Pancreas (tissue), 10 donors: ENCODE measurements around the gene LOXL4. TPM values are rescaled to one million over a fixed set of nuclear protein-coding genes. Genes with fewer than 3 reads are reported as not detected.

Experiments used
- ATAC-seq, 4 donors: fragments of 200-7000 bp; cut with Tn5 transposase; one replicate each; pipeline versions ENCODE4 v1.8.0 to v1.9.1; 2020; ENCODE audit warnings: mild to moderate bottlenecking in 4 of 4, moderate library complexity in 4 of 4
- DNase-seq, 6 donors: peaks; one replicate each; pipeline ENCODE4 v3.0.0-alpha.2; 2020
- FAIRE-seq: peaks from 2 replicates; lab custom pipeline; 2012; peaks lifted over from hg19 to GRCh38; lab: Jason Lieb, UNC
- H3K27ac ChIP-seq, 4 donors: fragments of 200-600 bp; sonication (generic); 1 replicate in 3 of 4; 2 replicates in 1 of 4; pipeline versions ENCODE4 v1.5.0 to v1.8.0; 2020
- H3K27me3 ChIP-seq, 4 donors: fragments of 200-600 bp; one replicate each; pipeline ENCODE4 v1.8.0; 2021
- H3K36me3 ChIP-seq, 3 donors: fragments of 200-600 bp; sonication (generic) in 1 of 3; one replicate each; pipeline versions ENCODE4 v1.5.0 to v1.8.0; 2020 to 2021
- H3K4me1 ChIP-seq, 3 donors: fragments of 200-600 bp; one replicate each; pipeline ENCODE4 v1.8.0; 2021
- H3K4me3 ChIP-seq, 4 donors: fragments of 200-600 bp; sonication (generic) in 2 of 4; one replicate each; pipeline versions ENCODE4 v1.5.0 to v1.8.0; 2020 to 2021
- H3K9me3 ChIP-seq, 4 donors: fragments of 200-600 bp; one replicate each; pipeline ENCODE4 v1.8.0; 2021
- WGBS, 2 donors: extraction: QIAGEN DNeasy Blood & Tissue Kit; methylation state at CpG; one replicate each; pipeline ENCODE4 v1.1.7; 2013; 5-methylcytosine and 5-hydroxymethylcytosine counted together
- intact Hi-C, 3 donors: fragments of 100-400 bp; cut with DNase I; formaldehyde crosslinking; loops; one replicate each; pipeline versions ENCODE4 v1.11.1 to v1.14.2; 2022
- polyA plus RNA-seq, 2 donors: library from polyadenylated mRNA; stranded (reverse); fragments of 200-250 nt; gene quantifications; one replicate each; pipeline ENCODE4 v1.2.3, GENCODE V29; 2013
- total RNA-seq, 6 donors: library from RNA; stranded (reverse); fragmentation: NEBNext Ultra II Directional in 4 of 6; extraction: Animal tissue kit (Norgen Biotek cat#: 25700) in 4 of 6; gene quantifications; one replicate each; pipeline versions ENCODE4 v1.2.1 to v1.2.4, GENCODE V29; 2021 to 2023
- TF ChIP-seq, protein P1 (sequence below), 4 donors: fragments of 200-600 bp; sonication (generic) in 3 of 4; IDR thresholded peaks; one replicate each; pipeline versions ENCODE4 v1.5.0 to v1.8.0; 2021; ENCODE audit warnings: antibody characterized with exemption in 4 of 4
- donor health status: healthy with polysubstance abuse.
- donor health status: DM: no; HTN: no; CAD: no; lungs with moderate emphysema.
- donor health status: DM: no; HTN: no; CAD: no.
- donor health status: control.
- donor health status: control.
- donor health status: Bipolar disorder and iron deficiency.
- donor health status: DM: yes; HTN: yes; CAD: no.
- donor health status: DM: no; HTN: no; CAD: no.
- donor health status: DM: no; HTN: no; CAD: no.
- donor health status: DM: yes; HTN: yes; CAD: no.

The LOXL4 gene
- total and polyA plus RNA-seq, 8 donors = 3.7 to 12.5 (median 8.6) TPM

DNA sequence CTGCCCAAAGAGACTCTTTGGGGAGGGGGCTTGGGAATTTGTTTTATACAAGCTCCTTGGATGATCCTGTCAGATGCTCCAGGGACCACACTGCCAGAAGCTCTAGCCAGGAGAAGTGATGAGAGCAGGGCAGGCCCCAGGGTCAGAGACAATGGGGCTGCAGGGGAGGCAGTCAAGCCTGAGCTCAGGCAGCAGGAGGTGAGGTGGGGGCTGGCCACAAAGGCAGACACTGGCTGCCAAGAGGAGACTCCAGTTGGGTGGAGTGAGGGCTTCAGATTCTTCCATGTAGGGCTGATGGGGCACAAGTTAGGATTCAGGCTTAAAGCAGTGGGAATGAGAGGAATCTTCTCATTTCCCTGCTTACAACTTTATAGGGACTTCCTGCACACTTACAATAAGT, 35.6 kb upstream of the LOXL4 start:
- Histone ChIP-seq H3K4me3 (no peak overlapping the region), H3K9me3 (no peaks in the 10 kb centered on the region), H3K4me1 (no peaks in the 10 kb centered on the region), H3K27me3 (no peaks in the 10 kb centered on the region), H3K27ac (no peak overlapping the region), H3K36me3 (no peaks in the 10 kb centered on the region)
- intact Hi-C loops = loop anchor here in 1 of 3 donors (10.0 kb wide), 1 partner anchor 129 kb away; no protein-coding TSS in a partner anchor
- FAIRE-seq (no peak), ATAC-seq (no peak), DNase-seq (no peak)
- TF ChIP-seq, protein P1, sequence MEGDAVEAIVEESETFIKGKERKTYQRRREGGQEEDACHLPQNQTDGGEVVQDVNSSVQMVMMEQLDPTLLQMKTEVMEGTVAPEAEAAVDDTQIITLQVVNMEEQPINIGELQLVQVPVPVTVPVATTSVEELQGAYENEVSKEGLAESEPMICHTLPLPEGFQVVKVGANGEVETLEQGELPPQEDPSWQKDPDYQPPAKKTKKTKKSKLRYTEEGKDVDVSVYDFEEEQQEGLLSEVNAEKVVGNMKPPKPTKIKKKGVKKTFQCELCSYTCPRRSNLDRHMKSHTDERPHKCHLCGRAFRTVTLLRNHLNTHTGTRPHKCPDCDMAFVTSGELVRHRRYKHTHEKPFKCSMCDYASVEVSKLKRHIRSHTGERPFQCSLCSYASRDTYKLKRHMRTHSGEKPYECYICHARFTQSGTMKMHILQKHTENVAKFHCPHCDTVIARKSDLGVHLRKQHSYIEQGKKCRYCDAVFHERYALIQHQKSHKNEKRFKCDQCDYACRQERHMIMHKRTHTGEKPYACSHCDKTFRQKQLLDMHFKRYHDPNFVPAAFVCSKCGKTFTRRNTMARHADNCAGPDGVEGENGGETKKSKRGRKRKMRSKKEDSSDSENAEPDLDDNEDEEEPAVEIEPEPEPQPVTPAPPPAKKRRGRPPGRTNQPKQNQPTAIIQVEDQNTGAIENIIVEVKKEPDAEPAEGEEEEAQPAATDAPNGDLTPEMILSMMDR (IDR thresholded peaks at IDR 0.05) = no peak

DNA sequence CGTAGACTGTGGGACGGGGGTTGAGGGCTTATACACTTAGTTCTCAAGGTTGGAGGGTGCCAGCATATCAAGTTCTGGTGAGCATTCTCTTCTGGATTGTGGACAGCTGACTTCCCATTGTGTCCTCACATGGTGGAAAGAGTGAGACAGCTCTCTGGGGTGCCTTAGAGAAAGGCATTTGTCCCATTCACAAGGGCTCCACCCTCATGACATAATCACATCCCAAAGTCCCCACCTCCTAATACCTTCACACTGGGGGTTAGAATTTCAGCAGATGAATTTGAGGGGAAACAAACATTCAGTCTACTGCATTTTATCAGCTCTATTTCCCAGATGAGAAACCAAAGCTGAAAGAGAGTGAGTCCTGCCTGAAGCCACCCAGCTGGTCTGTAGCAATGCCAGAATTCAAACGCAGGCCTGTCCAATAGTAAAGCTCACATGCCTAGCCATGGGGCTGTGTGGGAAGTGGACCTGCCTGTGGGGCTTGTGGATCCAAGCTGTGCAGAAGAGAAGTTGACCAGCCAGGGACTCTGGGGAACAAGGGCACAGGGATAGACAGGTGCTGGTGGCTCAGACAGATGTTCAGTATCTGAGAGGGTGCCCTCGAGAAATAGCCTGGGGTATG, 34.9 kb upstream of the LOXL4 start:
- H3K4me3 ChIP-seq = no peak overlapping the region
- no peaks in the 10 kb centered on the region for H3K4me1 ChIP-seq
- H3K27me3 ChIP-seq = no peaks in the 10 kb centered on the region
- H3K36me3 ChIP-seq = no peaks in the 10 kb centered on the region
- intact Hi-C loops = loop anchor here in 1 of 3 donors (10.0 kb wide), 1 partner anchor 128 kb away; no protein-coding TSS in a partner anchor
- TF ChIP-seq, protein P1 (IDR thresholded peaks at IDR 0.05) = no peak
- no peaks in the 10 kb centered on the region for H3K9me3 ChIP-seq
- WGBS, 2 donors = 63 to 72% methylated on average over 4 of the region's 4 CpGs
- ATAC-seq (no peak), DNase-seq (no peak), FAIRE-seq (no peak)
- H3K27ac ChIP-seq = no peak overlapping the region

DNA sequence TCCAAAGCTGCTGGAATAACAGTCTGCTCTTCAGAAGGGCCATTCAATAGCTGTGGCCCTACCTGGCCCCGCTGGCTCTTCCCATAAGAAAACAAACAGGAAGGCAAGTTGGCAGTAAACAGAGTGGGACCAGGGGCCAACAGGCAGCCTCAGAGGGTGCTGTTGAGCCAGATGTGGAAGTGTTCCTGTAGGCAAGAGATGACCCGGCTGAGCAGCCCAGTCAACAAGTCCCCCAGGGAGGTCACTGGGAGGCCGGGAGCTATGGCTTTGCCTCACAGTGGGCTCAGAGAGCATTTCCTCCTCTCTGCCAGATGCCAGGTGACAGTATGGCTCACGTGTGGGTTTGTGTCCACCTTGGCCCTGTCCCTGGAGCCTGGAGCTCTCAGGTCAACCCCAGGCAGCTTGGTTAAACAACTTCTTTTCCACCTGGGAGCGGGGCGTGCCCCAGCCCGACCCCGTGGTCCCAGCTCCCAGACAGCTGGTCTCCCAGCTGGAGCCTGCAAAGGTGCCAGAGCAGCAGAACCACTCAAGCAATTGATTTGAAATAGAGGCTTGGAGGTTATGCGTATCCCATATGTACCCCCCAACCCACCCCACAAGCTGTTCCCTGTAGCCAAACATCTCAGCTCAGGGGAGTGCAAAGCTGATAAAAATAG, 33.8 kb upstream of the LOXL4 start:
- no peak for DNase-seq
- intact Hi-C loops = loop anchor here in 1 of 3 donors (10.0 kb wide), 1 partner anchor 127 kb away; no protein-coding TSS in a partner anchor
- Histone ChIP-seq H3K9me3 (no peaks in the 10 kb centered on the region), H3K27ac (no peak overlapping the region), H3K27me3 (no peaks in the 10 kb centered on the region), H3K36me3 (no peaks in the 10 kb centered on the region), H3K4me1 (no peaks in the 10 kb centered on the region), H3K4me3 (no peak overlapping the region)
- FAIRE-seq = no peak
- WGBS, 2 donors = 46 to 63% methylated on average over 9 of the region's 9 CpGs
- no peak for ATAC-seq
- TF ChIP-seq, protein P1 (IDR thresholded peaks at IDR 0.05) = no peak

DNA sequence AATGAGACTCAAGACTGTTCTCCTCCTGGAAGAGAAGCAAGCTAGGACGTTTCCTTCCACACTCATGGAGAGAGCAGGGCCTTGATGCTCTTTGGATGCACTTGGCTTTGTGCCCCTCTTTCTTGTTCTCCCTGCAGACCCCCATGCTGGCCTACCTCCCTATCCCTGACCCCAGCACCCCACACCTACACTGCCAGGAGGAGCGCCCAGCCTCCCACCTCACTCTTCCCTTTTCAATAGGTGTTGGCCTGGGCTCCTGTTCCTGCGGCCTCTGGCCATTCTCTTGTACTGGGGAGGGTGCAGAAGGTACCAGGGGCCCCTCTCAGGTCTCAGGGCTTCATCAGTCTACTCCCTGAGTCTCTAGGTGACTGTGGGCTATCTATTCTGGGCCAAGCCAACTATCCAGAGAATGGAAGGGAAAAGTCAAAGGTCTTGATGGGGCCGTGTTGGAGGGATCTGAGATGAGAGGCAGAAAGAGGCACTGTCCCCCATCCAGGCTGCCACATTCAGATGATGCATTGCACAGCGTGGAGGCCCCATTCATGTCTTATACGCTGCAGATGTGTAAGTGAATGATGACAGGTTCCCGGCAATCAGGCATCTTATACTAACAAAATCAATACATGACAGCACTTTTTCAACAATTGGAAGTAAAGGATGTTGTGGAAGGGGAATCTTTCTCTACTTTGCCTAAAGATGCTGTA, 32.7 kb upstream of the LOXL4 start:
- intact Hi-C loops = loop anchor here in 1 of 3 donors (10.0 kb wide), 1 partner anchor 126 kb away; no protein-coding TSS in a partner anchor
- TF ChIP-seq, protein P1 (IDR thresholded peaks at IDR 0.05) = no peak
- no peak overlapping the region for H3K4me3 ChIP-seq
- no peaks in the 10 kb centered on the region for H3K4me1 ChIP-seq
- H3K27ac ChIP-seq = no peak overlapping the region
- WGBS, 2 donors = 73% methylated on average over 7 of the region's 7 CpGs
- ATAC-seq (no peak), FAIRE-seq (no peak), DNase-seq (no peak)
- H3K27me3 ChIP-seq = no peaks in the 10 kb centered on the region
- H3K36me3 ChIP-seq = no peaks in the 10 kb centered on the region
- no peaks in the 10 kb centered on the region for H3K9me3 ChIP-seq
